ENCODE results near the gene AIMP1. TPM values are rescaled to one million over a fixed set of nuclear protein-coding genes. Genes with fewer than 3 reads are reported as not detected.
"Not testable (repeated sequence)": the region's sequence is repeated elsewhere in the genome, so short reads cannot be mapped to it uniquely, and the experiment has no call there.

Gene AIMP1
- total RNA-seq, 1 donor = 51.4 TPM

GRCh38 chr4:106301393-106302061, 14.8 kb upstream of the AIMP1 start:
- Histone ChIP-seq H3K27me3 (ENCODE audit: insufficient read depth, low read length) (no peaks in the 10 kb centered on the region), H3K4me1 (ENCODE audit: insufficient read depth, low read length) (no peaks in the 10 kb centered on the region), H3K9me3 (ENCODE audit: low read depth, low read length) (no peaks in the 10 kb centered on the region), H3K4me3 (ENCODE audit: low read length) (no peak overlapping the region)

- Histone ChIP-seq H3K4me1 (ENCODE audit: insufficient read depth, low read length) (no peaks in the 10 kb centered on the region), H3K27me3 (ENCODE audit: insufficient read depth, low read length) (no peaks in the 10 kb centered on the region), H3K4me3 (ENCODE audit: low read length) (no peak overlapping the region), H3K9me3 (ENCODE audit: low read depth, low read length) (no peaks in the 10 kb centered on the region)
These were observed 14.3 kb upstream of the AIMP1 start for GRCh38 chr4:106302062-106302438.

- H3K4me1 ChIP-seq (ENCODE audit: insufficient read depth, low read length) = no peaks in the 10 kb centered on the region
- no peaks in the 10 kb centered on the region for H3K9me3 ChIP-seq (ENCODE audit: low read depth, low read length)
- H3K4me3 ChIP-seq (ENCODE audit: low read length) = no peak overlapping the region
- H3K27me3 ChIP-seq (ENCODE audit: insufficient read depth, low read length) = no peaks in the 10 kb centered on the region
These were observed 12.6 kb upstream of the AIMP1 start for GRCh38 chr4:106303548-106304281.

GRCh38 chr4:106304632-106305031, 11.7 kb upstream of the AIMP1 start:
- no peaks in the 10 kb centered on the region for H3K4me1 ChIP-seq (ENCODE audit: insufficient read depth, low read length)
- no peaks in the 10 kb centered on the region for H3K27me3 ChIP-seq (ENCODE audit: insufficient read depth, low read length)
- H3K9me3 ChIP-seq (ENCODE audit: low read depth, low read length) = no peaks in the 10 kb centered on the region
- H3K4me3 ChIP-seq (ENCODE audit: low read length) = no peak overlapping the region

GRCh38 chr4:106305435-106306055, 10.8 kb upstream of the AIMP1 start:
- Histone ChIP-seq H3K4me1 (ENCODE audit: insufficient read depth, low read length) (no peaks in the 10 kb centered on the region), H3K4me3 (ENCODE audit: low read length) (no peak overlapping the region), H3K9me3 (ENCODE audit: low read depth, low read length) (no peaks in the 10 kb centered on the region), H3K27me3 (ENCODE audit: insufficient read depth, low read length) (no peaks in the 10 kb centered on the region)

- no peaks in the 10 kb centered on the region for H3K9me3 ChIP-seq (ENCODE audit: low read depth, low read length)
- no peaks in the 10 kb centered on the region for H3K4me1 ChIP-seq (ENCODE audit: insufficient read depth, low read length)
- H3K27me3 ChIP-seq (ENCODE audit: insufficient read depth, low read length) = no peaks in the 10 kb centered on the region
- H3K4me3 ChIP-seq (ENCODE audit: low read length) = no peak overlapping the region
These were observed 9.8 kb upstream of the AIMP1 start for GRCh38 chr4:106306561-106306960.

- peaks cover 16% of the 10 kb centered on the region for H3K4me1 ChIP-seq (ENCODE audit: insufficient read depth, low read length)
- no peaks in the 10 kb centered on the region for H3K27me3 ChIP-seq (ENCODE audit: insufficient read depth, low read length)
- no peak overlapping the region for H3K4me3 ChIP-seq (ENCODE audit: low read length)
- H3K9me3 ChIP-seq (ENCODE audit: low read depth, low read length) = no peaks in the 10 kb centered on the region
These were observed 4.0 kb upstream of the AIMP1 start for GRCh38 chr4:106312377-106312776.

GRCh38 chr4:106312997-106313522, 3.3 kb upstream of the AIMP1 start:
- Histone ChIP-seq H3K9me3 (ENCODE audit: low read depth, low read length) (no peaks in the 10 kb centered on the region), H3K4me3 (ENCODE audit: low read length) (no peak overlapping the region), H3K27me3 (ENCODE audit: insufficient read depth, low read length) (no peaks in the 10 kb centered on the region), H3K4me1 (ENCODE audit: insufficient read depth, low read length) (peaks cover 22% of the 10 kb centered on the region)

GRCh38 chr4:106314960-106315359, 1.4 kb upstream of the AIMP1 start:
- peak overlapping the region; percentile 79 for H3K4me3 ChIP-seq (ENCODE audit: low read length)
- H3K4me1 ChIP-seq (ENCODE audit: insufficient read depth, low read length) = peaks cover 24% of the 10 kb centered on the region
- H3K9me3 ChIP-seq (ENCODE audit: low read depth, low read length) = no peaks in the 10 kb centered on the region
- no peaks in the 10 kb centered on the region for H3K27me3 ChIP-seq (ENCODE audit: insufficient read depth, low read length)

- H3K4me1 ChIP-seq (ENCODE audit: insufficient read depth, low read length) = peaks cover 24% of the 10 kb centered on the region
- H3K27me3 ChIP-seq (ENCODE audit: insufficient read depth, low read length) = no peaks in the 10 kb centered on the region
- peak overlapping the region; percentile 79 for H3K4me3 ChIP-seq (ENCODE audit: low read length)
- H3K9me3 ChIP-seq (ENCODE audit: low read depth, low read length) = no peaks in the 10 kb centered on the region
These were observed 828 bp upstream of the AIMP1 start for GRCh38 chr4:106315476-106315967.

- no peaks in the 10 kb centered on the region for H3K27me3 ChIP-seq (ENCODE audit: insufficient read depth, low read length)
These were observed 541 bp downstream of the AIMP1 start for GRCh38 chr4:106316773-106317409.

GRCh38 chr4:106317815-106318214, 1.5 kb downstream of the AIMP1 start:
- no peaks in the 10 kb centered on the region for H3K9me3 ChIP-seq (ENCODE audit: low read depth, low read length)
- H3K4me1 ChIP-seq (ENCODE audit: insufficient read depth, low read length) = peaks cover 24% of the 10 kb centered on the region
- H3K27me3 ChIP-seq (ENCODE audit: insufficient read depth, low read length) = no peaks in the 10 kb centered on the region
- H3K4me3 ChIP-seq (ENCODE audit: low read length) = no peak overlapping the region

More at GRCh38 chr4:106316773-106317409, 541 bp downstream of the AIMP1 start:
- H3K9me3 ChIP-seq (ENCODE audit: low read depth, low read length) = no peaks in the 10 kb centered on the region
- H3K4me1 ChIP-seq (ENCODE audit: insufficient read depth, low read length) = peaks cover 24% of the 10 kb centered on the region
- peak overlapping the region; percentile 79 for H3K4me3 ChIP-seq (ENCODE audit: low read length)

- no peak overlapping the region for H3K4me3 ChIP-seq (ENCODE audit: low read length)
- no peaks in the 10 kb centered on the region for H3K27me3 ChIP-seq (ENCODE audit: insufficient read depth, low read length)
- H3K4me1 ChIP-seq (ENCODE audit: insufficient read depth, low read length) = peaks cover 24% of the 10 kb centered on the region
- no peaks in the 10 kb centered on the region for H3K9me3 ChIP-seq (ENCODE audit: low read depth, low read length)
These were observed 2.2 kb downstream of the AIMP1 start for GRCh38 chr4:106318511-106318910.

GRCh38 chr4:106320235-106320634, 3.9 kb downstream of the AIMP1 start:
- H3K27me3 ChIP-seq (ENCODE audit: insufficient read depth, low read length) = no peaks in the 10 kb centered on the region

GRCh38 chr4:106321168-106321567, 4.8 kb downstream of the AIMP1 start:
- not testable (repeated sequence) for H3K9me3 ChIP-seq (ENCODE audit: low read depth, low read length); H3K27me3 ChIP-seq (ENCODE audit: insufficient read depth, low read length); H3K4me3 ChIP-seq (ENCODE audit: low read length)
- H3K4me1 ChIP-seq (ENCODE audit: insufficient read depth, low read length) = peaks cover 13% of the 10 kb centered on the region

More at GRCh38 chr4:106320235-106320634, 3.9 kb downstream of the AIMP1 start:
- H3K4me3 ChIP-seq (ENCODE audit: low read length) = no peak overlapping the region
- H3K9me3 ChIP-seq (ENCODE audit: low read depth, low read length) = no peaks in the 10 kb centered on the region
- peaks cover 16% of the 10 kb centered on the region for H3K4me1 ChIP-seq (ENCODE audit: insufficient read depth, low read length)
